HT1080 (cell line): ENCODE measurements around the gene RAB3IL1. TPM values are rescaled to one million over a fixed set of nuclear protein-coding genes. Genes with fewer than 3 reads are reported as not detected.
A peak's percentile ranks its signal among the peaks of the same experiment; 100 is the strongest.
"Not testable (repeated sequence)": the region's sequence is repeated elsewhere in the genome, so short reads cannot be mapped to it uniquely, and the experiment has no call there.

ENCODE experiments used
- DNase-seq: peaks from one replicate; pipeline ENCODE4 v3.0.0-alpha.2; 2015; ENCODE audit warnings: low read depth
- total RNA-seq: library from RNA; depleted of rRNA; stranded (reverse); fragments of >200 nt; shearing (Covaris generic); gene quantifications from 2 replicates; pipeline ENCODE4 v1.2.3, GENCODE V29; 2014

The RAB3IL1 gene
- total RNA-seq, 1 experiment from 2014 or later = 4.8 TPM

GRCh38 chr11:61953632-61954031 is 36.3 kb upstream of the RAB3IL1 start:
- DNase-seq = not testable (repeated sequence)

GRCh38 chr11:61952882-61953281 is 35.5 kb upstream of the RAB3IL1 start:
- DNase-seq = no peak

GRCh38 chr11:61951484-61952135 is 34.2 kb upstream of the RAB3IL1 start:
- DNase-seq = no peak

GRCh38 chr11:61950035-61950547 is 32.7 kb upstream of the RAB3IL1 start, which contains the start of gene BEST1:
Gene BEST1, plus strand, starts transcription at chr11:61950351. Its CDS starts 1,456 bp downstream, at chr11:61951807.
- no peak for DNase-seq

- DNase-seq = no peak
Observed at GRCh38 chr11:61949169-61950034, 32.0 kb upstream of the RAB3IL1 start.

GRCh38 chr11:61948505-61948904 is 31.1 kb upstream of the RAB3IL1 start:
- no peak for DNase-seq

- peak; percentile 76 for DNase-seq
Observed at GRCh38 chr11:61947486-61948210, 30.3 kb upstream of the RAB3IL1 start.

- DNase-seq = no peak
Observed at GRCh38 chr11:61946894-61947293, 29.5 kb upstream of the RAB3IL1 start.

- no peak for DNase-seq
Observed at GRCh38 chr11:61945191-61945590, 27.8 kb upstream of the RAB3IL1 start.

- DNase-seq = no peak
Observed at GRCh38 chr11:61940466-61940865, 23.1 kb upstream of the RAB3IL1 start.

- no peak for DNase-seq
Observed at GRCh38 chr11:61935861-61936260, 18.5 kb upstream of the RAB3IL1 start.

GRCh38 chr11:61930933-61931332 is 13.6 kb upstream of the RAB3IL1 start:
- no peak for DNase-seq

- no peak for DNase-seq
Observed at GRCh38 chr11:61928606-61929005, 11.2 kb upstream of the RAB3IL1 start.

GRCh38 chr11:61927501-61927900 is 10.1 kb upstream of the RAB3IL1 start:
- DNase-seq = peak; percentile 59

- DNase-seq = no peak
Observed at GRCh38 chr11:61926235-61926634, 8.9 kb upstream of the RAB3IL1 start.

- DNase-seq = no peak
Observed at GRCh38 chr11:61925736-61926135, 8.4 kb upstream of the RAB3IL1 start.

GRCh38 chr11:61924064-61924455 is 6.7 kb upstream of the RAB3IL1 start:
- DNase-seq = no peak

- no peak for DNase-seq
Observed at GRCh38 chr11:61923166-61924063, 6.0 kb upstream of the RAB3IL1 start.

GRCh38 chr11:61922539-61922938 is 5.2 kb upstream of the RAB3IL1 start:
- no peak for DNase-seq

- DNase-seq = no peak
Observed at GRCh38 chr11:61921446-61921845, 4.1 kb upstream of the RAB3IL1 start.
